ENCODE measurements around the gene ANKRD44.

The ANKRD44 gene

GRCh38 chr2:197205585-197206215 lies 104.9 kb downstream of the ANKRD44 start:
- ATAC-seq (ENCODE audit: low read depth) (no peak), DNase-seq (ENCODE audit: low spot score) (no peak)
- Histone ChIP-seq H3K9me3 (ENCODE audit: severe bottlenecking) (no peaks in the 10 kb centered on the region), H3K36me3 (ENCODE audit: low read depth) (no peaks in the 10 kb centered on the region), H3K27ac (ENCODE audit: poor library complexity, severe bottlenecking) (no peak overlapping the region), H3K4me3 (ENCODE audit: severe bottlenecking) (no peak overlapping the region), H3K27me3 (ENCODE audit: insufficient read depth, poor library complexity, severe bottlenecking) (no peaks in the 10 kb centered on the region), H3K4me1 (ENCODE audit: insufficient read depth, poor library complexity, severe bottlenecking) (no peaks in the 10 kb centered on the region)
- TF ChIP-seq CTCF (IDR thresholded peaks at IDR 0.05; ENCODE audit: poor library complexity, severe bottlenecking): no peak

GRCh38 chr2:197204519-197205250 lies 105.9 kb downstream of the ANKRD44 start:
- no peaks in the 10 kb centered on the region for H3K27me3 ChIP-seq (ENCODE audit: insufficient read depth, poor library complexity, severe bottlenecking)
- no peaks in the 10 kb centered on the region for H3K9me3 ChIP-seq (ENCODE audit: severe bottlenecking)
- H3K36me3 ChIP-seq (ENCODE audit: low read depth): no peaks in the 10 kb centered on the region
- DNase-seq (ENCODE audit: low spot score) (no peak), ATAC-seq (ENCODE audit: low read depth) (no peak)
- no peak overlapping the region for H3K4me3 ChIP-seq (ENCODE audit: severe bottlenecking)
- TF ChIP-seq CTCF (IDR thresholded peaks at IDR 0.05; ENCODE audit: poor library complexity, severe bottlenecking): no peak
- H3K4me1 ChIP-seq (ENCODE audit: insufficient read depth, poor library complexity, severe bottlenecking): no peaks in the 10 kb centered on the region
- no peak overlapping the region for H3K27ac ChIP-seq (ENCODE audit: poor library complexity, severe bottlenecking)

- Histone ChIP-seq H3K27ac (ENCODE audit: poor library complexity, severe bottlenecking) (no peak overlapping the region), H3K4me3 (ENCODE audit: severe bottlenecking) (no peak overlapping the region), H3K9me3 (ENCODE audit: severe bottlenecking) (no peaks in the 10 kb centered on the region), H3K4me1 (ENCODE audit: insufficient read depth, poor library complexity, severe bottlenecking) (no peaks in the 10 kb centered on the region), H3K36me3 (ENCODE audit: low read depth) (no peaks in the 10 kb centered on the region), H3K27me3 (ENCODE audit: insufficient read depth, poor library complexity, severe bottlenecking) (no peaks in the 10 kb centered on the region)
- DNase-seq (ENCODE audit: low spot score) (no peak), ATAC-seq (ENCODE audit: low read depth) (no peak)
- TF ChIP-seq CTCF (IDR thresholded peaks at IDR 0.05; ENCODE audit: poor library complexity, severe bottlenecking): no peak
Measured at GRCh38 chr2:197201874-197202273, 108.7 kb downstream of the ANKRD44 start.

GRCh38 chr2:197200762-197201058 lies 109.9 kb downstream of the ANKRD44 start:
- H3K27ac ChIP-seq (ENCODE audit: poor library complexity, severe bottlenecking): no peak overlapping the region
- H3K4me3 ChIP-seq (ENCODE audit: severe bottlenecking): no peak overlapping the region
- no peaks in the 10 kb centered on the region for H3K27me3 ChIP-seq (ENCODE audit: insufficient read depth, poor library complexity, severe bottlenecking)
- no peaks in the 10 kb centered on the region for H3K9me3 ChIP-seq (ENCODE audit: severe bottlenecking)
- no peak for ATAC-seq (ENCODE audit: low read depth)
- DNase-seq (ENCODE audit: low spot score): no peak
- no peaks in the 10 kb centered on the region for H3K4me1 ChIP-seq (ENCODE audit: insufficient read depth, poor library complexity, severe bottlenecking)
- TF ChIP-seq CTCF (IDR thresholded peaks at IDR 0.05; ENCODE audit: poor library complexity, severe bottlenecking): no peak
- H3K36me3 ChIP-seq (ENCODE audit: low read depth): no peaks in the 10 kb centered on the region
